DOHH2 (cell line): Measurements from ENCODE around the gene MUSK.

ENCODE experiments used
- H3F3A ChIP-seq: fragments of 200-600 bp; sonication (generic), shearing (Covaris generic); 2 replicates; pipeline ENCODE4 v1.6.0; 2016; ENCODE audit warnings: antibody characterized with exemption, mild to moderate bottlenecking; ENCODE audit not compliant: control insufficient read depth, insufficient read depth
- H3K27ac ChIP-seq: fragments of 200-600 bp; sonication (generic); 2 replicates; pipeline ENCODE4 v1.5.1; 2014; ENCODE audit warnings: low read depth, mild to moderate bottlenecking, low read length, moderate library complexity
- H3K27me3 ChIP-seq: fragments of 200-600 bp; sonication (generic); 2 replicates; pipeline ENCODE4 v1.6.1; 2014; ENCODE audit warnings: mild to moderate bottlenecking, low read length, mixed read lengths; ENCODE audit not compliant: control insufficient read depth
- H3K36me3 ChIP-seq: fragments of 200-600 bp; sonication (generic); 2 replicates; pipeline ENCODE4 v1.6.1; 2014; ENCODE audit warnings: mild to moderate bottlenecking, low read length, moderate library complexity, mixed read lengths; ENCODE audit not compliant: control insufficient read depth
- H3K4me1 ChIP-seq: fragments of 200-600 bp; sonication (generic); 2 replicates; pipeline ENCODE4 v1.6.1; 2014; ENCODE audit warnings: mild to moderate bottlenecking, low read length, mixed read lengths; ENCODE audit not compliant: control insufficient read depth
- H3K4me2 ChIP-seq: fragments of 200-600 bp; sonication (generic); 2 replicates; pipeline ENCODE4 v1.6.0; 2014; ENCODE audit warnings: mild to moderate bottlenecking, low read length, moderate library complexity
- H3K4me3 ChIP-seq: fragments of 200-600 bp; sonication (generic); 2 replicates; pipeline ENCODE4 v1.5.1; 2014; ENCODE audit warnings: mild to moderate bottlenecking, low read length, mixed read lengths
- H3K79me2 ChIP-seq: fragments of 200-600 bp; sonication (generic); 2 replicates; pipeline ENCODE4 v1.6.1; 2014; ENCODE audit warnings: mild to moderate bottlenecking, low read length, mixed read lengths; ENCODE audit not compliant: control insufficient read depth
- H3K9me2 ChIP-seq: fragments of 200-600 bp; sonication (generic); replicated peaks from 2 replicates; pipeline ENCODE4 v1.6.1; 2014; ENCODE audit warnings: mild to moderate bottlenecking, low read length, mixed read lengths; ENCODE audit not compliant: control insufficient read depth
- H3K9me3 ChIP-seq: fragments of 200-600 bp; sonication (generic); 2 replicates; pipeline ENCODE4 v1.6.1; 2014; ENCODE audit warnings: antibody characterized with exemption, low read length, mixed read lengths; ENCODE audit not compliant: control insufficient read depth, insufficient read depth
- H4K20me1 ChIP-seq: fragments of 200-600 bp; sonication (generic); 2 replicates; pipeline ENCODE4 v1.6.0; 2014; ENCODE audit warnings: low read depth, mild to moderate bottlenecking, antibody characterized with exemption, low read length, moderate library complexity; ENCODE audit not compliant: control insufficient read depth, insufficient read depth
- EZH2phosphoT487 ChIP-seq: fragments of 200-600 bp; sonication (generic); IDR thresholded peaks from 2 replicates; pipeline ENCODE4 v1.6.1; 2017; ENCODE audit warnings: borderline replicate concordance, mild to moderate bottlenecking, antibody characterized with exemption, low read length, moderate library complexity, mixed read lengths
- TF ChIP-seq, protein P1 (sequence below): fragments of 200-600 bp; sonication (generic); IDR thresholded peaks from one replicate; pipeline ENCODE4 v1.5.1; 2014; ENCODE audit warnings: antibody characterized with exemption, mild to moderate bottlenecking, low read depth, low read length; ENCODE audit not compliant: poor library complexity, severe bottlenecking

MUSK gene

DNA sequence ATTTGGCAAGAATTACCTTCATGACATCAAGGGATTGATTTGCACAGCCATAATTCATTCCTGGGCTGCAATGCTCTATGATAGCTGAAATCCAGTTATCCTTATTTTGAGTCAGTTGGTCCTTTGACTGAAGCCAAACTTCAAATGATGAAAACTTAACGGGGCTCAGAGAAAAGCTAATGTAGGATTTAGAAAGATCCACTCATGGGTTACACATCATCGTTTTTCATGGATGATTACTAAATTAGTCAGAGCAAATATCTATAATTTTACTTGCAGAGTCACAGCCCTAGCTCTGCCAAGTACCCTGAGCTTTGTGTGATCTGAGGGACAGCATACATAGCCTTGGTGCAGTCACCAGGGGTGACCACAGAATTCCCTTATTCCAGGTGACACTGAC is 27.3 kb upstream of the MUSK start:
- H3K27me3 ChIP-seq = no peaks in the 10 kb centered on the region
- H3K36me3 ChIP-seq = no peaks in the 10 kb centered on the region
- H3K79me2 ChIP-seq = no peaks in the 10 kb centered on the region
- H4K20me1 ChIP-seq = no peaks in the 10 kb centered on the region
- no peak overlapping the region for H3K4me3 ChIP-seq
- no peak overlapping the region for H3K27ac ChIP-seq
- H3K9me2 ChIP-seq = no peaks in the 10 kb centered on the region
- TF ChIP-seq, protein P1, sequence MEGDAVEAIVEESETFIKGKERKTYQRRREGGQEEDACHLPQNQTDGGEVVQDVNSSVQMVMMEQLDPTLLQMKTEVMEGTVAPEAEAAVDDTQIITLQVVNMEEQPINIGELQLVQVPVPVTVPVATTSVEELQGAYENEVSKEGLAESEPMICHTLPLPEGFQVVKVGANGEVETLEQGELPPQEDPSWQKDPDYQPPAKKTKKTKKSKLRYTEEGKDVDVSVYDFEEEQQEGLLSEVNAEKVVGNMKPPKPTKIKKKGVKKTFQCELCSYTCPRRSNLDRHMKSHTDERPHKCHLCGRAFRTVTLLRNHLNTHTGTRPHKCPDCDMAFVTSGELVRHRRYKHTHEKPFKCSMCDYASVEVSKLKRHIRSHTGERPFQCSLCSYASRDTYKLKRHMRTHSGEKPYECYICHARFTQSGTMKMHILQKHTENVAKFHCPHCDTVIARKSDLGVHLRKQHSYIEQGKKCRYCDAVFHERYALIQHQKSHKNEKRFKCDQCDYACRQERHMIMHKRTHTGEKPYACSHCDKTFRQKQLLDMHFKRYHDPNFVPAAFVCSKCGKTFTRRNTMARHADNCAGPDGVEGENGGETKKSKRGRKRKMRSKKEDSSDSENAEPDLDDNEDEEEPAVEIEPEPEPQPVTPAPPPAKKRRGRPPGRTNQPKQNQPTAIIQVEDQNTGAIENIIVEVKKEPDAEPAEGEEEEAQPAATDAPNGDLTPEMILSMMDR = no peak
- no peak for TF ChIP-seq EZH2phosphoT487
- H3K4me1 ChIP-seq = no peaks in the 10 kb centered on the region
- no peak overlapping the region for H3K4me2 ChIP-seq
- H3F3A ChIP-seq = no peaks in the 10 kb centered on the region
- no peaks in the 10 kb centered on the region for H3K9me3 ChIP-seq

DNA sequence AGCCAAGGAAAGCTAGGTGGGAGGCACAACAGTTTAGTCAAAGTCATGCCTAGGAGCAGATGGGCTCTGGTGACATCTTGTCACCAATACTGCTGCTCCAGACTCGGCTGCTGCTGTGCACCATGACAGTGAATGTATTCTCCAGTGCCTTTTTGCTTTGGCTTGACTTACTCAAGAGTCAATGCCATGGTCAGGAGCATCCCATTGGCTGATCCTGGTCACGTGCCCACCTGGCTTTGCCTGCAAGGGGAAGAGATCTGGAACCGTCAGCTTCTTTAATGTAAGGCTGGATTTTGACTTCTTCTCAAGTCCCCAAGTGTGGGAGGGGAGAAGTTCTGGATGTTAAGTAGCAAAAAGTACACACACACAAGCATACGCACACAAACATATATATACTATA is 19.9 kb upstream of the MUSK start:
- H3K27me3 ChIP-seq = no peaks in the 10 kb centered on the region
- no peak overlapping the region for H3K27ac ChIP-seq
- H3K9me3 ChIP-seq = no peaks in the 10 kb centered on the region
- no peaks in the 10 kb centered on the region for H4K20me1 ChIP-seq
- no peaks in the 10 kb centered on the region for H3K4me1 ChIP-seq
- no peak for TF ChIP-seq EZH2phosphoT487
- TF ChIP-seq, protein P1 = no peak
- H3K4me3 ChIP-seq = no peak overlapping the region
- no peak overlapping the region for H3K4me2 ChIP-seq
- H3K9me2 ChIP-seq = no peaks in the 10 kb centered on the region
- H3F3A ChIP-seq = no peaks in the 10 kb centered on the region
- no peaks in the 10 kb centered on the region for H3K79me2 ChIP-seq
- H3K36me3 ChIP-seq = no peaks in the 10 kb centered on the region

DNA sequence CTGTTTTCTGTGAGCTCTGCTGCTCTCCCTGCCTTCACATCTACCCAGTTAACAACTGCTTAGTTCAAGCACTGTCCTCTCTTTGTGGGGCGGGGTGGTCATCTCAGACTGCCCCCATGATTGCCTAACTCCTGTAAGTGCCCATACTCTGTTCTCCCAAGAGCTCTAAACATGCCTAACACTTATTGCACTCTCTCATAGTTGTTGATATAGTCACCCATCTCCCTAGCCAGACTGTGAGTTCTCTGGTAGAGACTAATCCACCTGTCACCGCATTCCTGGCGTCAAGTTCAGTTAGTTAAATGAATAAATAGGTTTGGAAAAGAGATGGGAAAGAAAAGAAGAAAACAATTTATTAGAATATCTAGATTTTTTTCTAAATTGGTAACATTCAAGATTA is 18.3 kb upstream of the MUSK start:
- no peaks in the 10 kb centered on the region for H3F3A ChIP-seq
- no peaks in the 10 kb centered on the region for H3K9me2 ChIP-seq
- H3K4me3 ChIP-seq = no peak overlapping the region
- H3K27ac ChIP-seq = no peak overlapping the region
- no peaks in the 10 kb centered on the region for H3K27me3 ChIP-seq
- no peaks in the 10 kb centered on the region for H3K79me2 ChIP-seq
- no peaks in the 10 kb centered on the region for H3K4me1 ChIP-seq
- no peaks in the 10 kb centered on the region for H3K36me3 ChIP-seq
- H3K4me2 ChIP-seq = no peak overlapping the region
- H3K9me3 ChIP-seq = no peaks in the 10 kb centered on the region
- TF ChIP-seq, protein P1 = no peak
- no peak for TF ChIP-seq EZH2phosphoT487
- H4K20me1 ChIP-seq = no peaks in the 10 kb centered on the region

DNA sequence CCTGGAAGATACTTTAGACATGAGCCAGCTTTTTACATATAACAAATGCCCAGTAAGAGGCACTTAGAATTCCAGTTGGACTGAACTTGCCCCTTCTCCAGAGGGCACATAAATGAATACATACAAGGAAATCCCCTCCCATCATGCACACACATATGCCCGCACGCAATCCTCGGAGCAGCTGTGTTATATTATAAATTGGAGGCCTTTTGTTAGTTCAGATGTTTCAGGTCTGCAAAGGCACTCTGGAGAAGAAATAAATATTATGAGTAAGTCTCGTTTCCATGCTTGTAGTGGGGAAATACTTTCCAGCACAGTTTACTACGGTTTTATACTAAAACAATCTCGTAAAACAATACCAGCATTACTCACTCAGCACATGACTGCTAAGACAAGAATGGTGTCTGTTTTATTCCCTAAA is 17.6 kb upstream of the MUSK start:
- Histone ChIP-seq H3K36me3 (no peaks in the 10 kb centered on the region), H3K4me2 (no peak overlapping the region), H3K9me3 (no peaks in the 10 kb centered on the region), H3K27ac (no peak overlapping the region), H3F3A (no peaks in the 10 kb centered on the region), H3K79me2 (no peaks in the 10 kb centered on the region), H3K4me1 (no peaks in the 10 kb centered on the region), H3K4me3 (no peak overlapping the region), H4K20me1 (no peaks in the 10 kb centered on the region), H3K27me3 (no peaks in the 10 kb centered on the region), H3K9me2 (no peaks in the 10 kb centered on the region)
- TF ChIP-seq, protein P1 = no peak
- no peak for TF ChIP-seq EZH2phosphoT487
